GM23338 (cell line): ENCODE data around the gene LILRB1.

ENCODE experiments used
- CREB1 ChIP-seq: fragments of 250-450 bp; sonication (Bioruptor Pico); IDR thresholded peaks from 2 replicates; pipeline ENCODE4 v1.5.0; 2020; ENCODE audit warnings: low read depth, mild to moderate bottlenecking, moderate library complexity
- CTCF ChIP-seq, 2 experiments: fragments of 200-600 bp in 1 of 2; sonication (generic) in 1 of 2; conservative IDR thresholded peaks; 2 replicates each; pipeline versions ENCODE4 v1.5.1 to v1.6.1; 2016 to 2017; ENCODE audit warnings: antibody characterized with exemption in 2 of 2, low read depth in 2 of 2, mild to moderate bottlenecking in 2 of 2, moderate library complexity in 1 of 2
- EZH2 ChIP-seq: fragments of 200-600 bp; sonication (generic); IDR thresholded peaks from one replicate; pipeline ENCODE4 v1.8.0; 2017; ENCODE audit warnings: antibody characterized with exemption, mild to moderate bottlenecking, low read depth; ENCODE audit not compliant: unreplicated experiment
- EZH2phosphoT487 ChIP-seq: fragments of 200-600 bp; sonication (generic); IDR thresholded peaks from one replicate; pipeline ENCODE4 v1.8.1; 2018; ENCODE audit warnings: antibody characterized with exemption; ENCODE audit not compliant: unreplicated experiment
- JUNB ChIP-seq: IDR thresholded peaks from one replicate; pipeline ENCODE4 v1.6.1; 2016; ENCODE audit warnings: antibody characterized with exemption; ENCODE audit not compliant: unreplicated experiment
- NANOG ChIP-seq: IDR thresholded peaks from 2 replicates; pipeline ENCODE4 v1.6.1; 2016; ENCODE audit warnings: antibody characterized with exemption, borderline replicate concordance
- POLR2AphosphoS5 ChIP-seq: IDR thresholded peaks from 2 replicates; pipeline ENCODE4 v1.6.1; 2016; ENCODE audit warnings: antibody characterized with exemption, low read depth
- REST ChIP-seq: IDR thresholded peaks from one replicate; pipeline ENCODE4 v1.6.1; 2018; ENCODE audit warnings: antibody characterized with exemption; ENCODE audit not compliant: unreplicated experiment
- STAT1 ChIP-seq: IDR thresholded peaks from one replicate; pipeline ENCODE4 v1.6.1; 2016; ENCODE audit warnings: antibody characterized with exemption; ENCODE audit not compliant: unreplicated experiment
- ZNF114 ChIP-seq: fragments of 250-450 bp; sonication (Bioruptor Pico); IDR thresholded peaks from 2 replicates; pipeline ENCODE4 v1.5.0; 2020; ENCODE audit warnings: mild to moderate bottlenecking, moderate library complexity
- ZNF331 ChIP-seq: fragments of 250-450 bp; sonication (Bioruptor Pico); IDR thresholded peaks from 2 replicates; pipeline ENCODE4 v1.5.0; 2020; ENCODE audit warnings: low read depth, mild to moderate bottlenecking, moderate library complexity
- ZNF462 ChIP-seq: fragments of 250-450 bp; sonication (Bioruptor Pico); IDR thresholded peaks from 2 replicates; pipeline ENCODE4 v1.5.0; 2020; ENCODE audit warnings: mild to moderate bottlenecking, moderate library complexity
- TF ChIP-seq, protein P1 (sequence below): IDR thresholded peaks from 2 replicates; pipeline ENCODE4 v1.6.1; 2016; ENCODE audit warnings: antibody characterized with exemption

DNA sequence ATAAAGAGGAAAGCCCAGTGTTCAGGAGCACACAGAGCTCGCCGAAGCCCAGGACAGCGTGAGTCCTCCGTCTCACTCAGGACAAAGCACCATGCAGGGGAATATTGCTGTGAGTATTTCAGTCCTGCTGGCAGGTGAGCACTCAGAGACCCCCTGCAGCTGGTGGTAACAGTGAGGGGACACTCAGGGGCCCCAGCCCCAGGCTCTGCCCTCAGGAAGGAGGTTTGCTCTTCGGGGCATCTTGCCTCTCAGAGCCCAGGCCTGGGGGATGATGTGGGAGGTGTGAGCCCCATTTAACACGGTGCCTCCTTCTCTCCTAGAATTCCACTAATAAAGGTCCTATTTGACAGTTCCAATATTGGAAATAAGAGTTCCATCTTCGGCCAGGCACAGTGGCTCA, 22.1 kb upstream of the LILRB1 start:
- TF ChIP-seq CTCF (conservative IDR thresholded peaks at IDR 0.05; ENCODE audit: low read depth in 2 of 2) (no peak), EZH2 (no peak), EZH2phosphoT487 (no peak), POLR2AphosphoS5 (no peak), CREB1 (CRISPR knock-in tag) (no peak), REST (no peak), NANOG (no peak), STAT1 (no peak), JUNB (no peak), ZNF114 (CRISPR knock-in tag) (no peak), ZNF462 (CRISPR knock-in tag) (no peak), ZNF331 (CRISPR knock-in tag) (no peak)
- TF ChIP-seq, protein P1, sequence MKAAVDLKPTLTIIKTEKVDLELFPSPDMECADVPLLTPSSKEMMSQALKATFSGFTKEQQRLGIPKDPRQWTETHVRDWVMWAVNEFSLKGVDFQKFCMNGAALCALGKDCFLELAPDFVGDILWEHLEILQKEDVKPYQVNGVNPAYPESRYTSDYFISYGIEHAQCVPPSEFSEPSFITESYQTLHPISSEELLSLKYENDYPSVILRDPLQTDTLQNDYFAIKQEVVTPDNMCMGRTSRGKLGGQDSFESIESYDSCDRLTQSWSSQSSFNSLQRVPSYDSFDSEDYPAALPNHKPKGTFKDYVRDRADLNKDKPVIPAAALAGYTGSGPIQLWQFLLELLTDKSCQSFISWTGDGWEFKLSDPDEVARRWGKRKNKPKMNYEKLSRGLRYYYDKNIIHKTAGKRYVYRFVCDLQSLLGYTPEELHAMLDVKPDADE = no peak
